NCI-H748 (cell line): ENCODE data around the gene TEX261.

Experiments
- DNase-seq: peaks from one replicate; lab custom pipeline; 2025; ENCODE audit not compliant: unreplicated experiment; lab: John Stamatoyannopoulos, UW

Gene TEX261

GRCh38 chr2:70959851-70960832, 34.5 kb downstream of the TEX261 start:
- DNase-seq = no peak

- DNase-seq = no peak
Observed at GRCh38 chr2:70959271-70959761, 35.4 kb downstream of the TEX261 start.

GRCh38 chr2:70958759-70959158, 35.9 kb downstream of the TEX261 start:
- DNase-seq = no peak

DNA sequence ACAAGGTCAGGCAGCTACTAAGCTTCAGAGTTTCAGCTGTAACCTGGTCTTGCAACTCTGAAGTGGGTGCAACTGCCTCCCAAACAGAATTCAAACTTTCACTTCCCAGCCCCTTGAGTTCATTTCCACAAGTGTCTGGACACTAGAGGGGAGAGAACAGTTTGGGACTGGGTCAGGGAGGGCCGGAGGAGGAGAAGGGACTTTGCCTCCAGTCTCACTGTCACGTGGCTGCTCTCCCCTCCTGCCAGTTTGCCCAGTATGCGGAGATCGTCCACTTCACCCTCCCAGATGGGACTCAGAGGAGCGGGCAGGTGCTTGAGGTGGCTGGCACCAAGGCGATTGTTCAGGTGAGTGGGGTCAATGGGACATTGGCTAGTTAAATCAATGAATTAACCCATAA, 36.9 kb downstream of the TEX261 start:
- no peak for DNase-seq

DNA sequence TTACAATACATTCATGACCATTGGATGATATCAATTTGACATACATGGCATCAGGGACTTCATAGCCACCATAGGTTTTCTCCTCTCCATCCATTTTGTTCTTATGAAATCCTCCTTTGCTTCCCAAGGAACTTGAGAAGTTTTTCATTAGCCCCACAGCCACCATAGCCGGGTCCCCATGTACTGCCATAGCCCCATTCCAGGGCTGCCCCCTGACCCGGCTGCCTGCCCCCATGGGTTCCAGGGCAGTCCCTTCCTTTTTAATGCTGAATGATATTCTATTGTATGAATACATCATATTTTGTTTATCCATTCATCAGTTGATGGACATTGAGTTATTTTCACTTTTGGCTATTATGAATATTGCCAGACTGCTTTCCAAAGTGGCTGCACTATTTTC, 38.5 kb downstream of the TEX261 start:
- DNase-seq = no peak

DNA sequence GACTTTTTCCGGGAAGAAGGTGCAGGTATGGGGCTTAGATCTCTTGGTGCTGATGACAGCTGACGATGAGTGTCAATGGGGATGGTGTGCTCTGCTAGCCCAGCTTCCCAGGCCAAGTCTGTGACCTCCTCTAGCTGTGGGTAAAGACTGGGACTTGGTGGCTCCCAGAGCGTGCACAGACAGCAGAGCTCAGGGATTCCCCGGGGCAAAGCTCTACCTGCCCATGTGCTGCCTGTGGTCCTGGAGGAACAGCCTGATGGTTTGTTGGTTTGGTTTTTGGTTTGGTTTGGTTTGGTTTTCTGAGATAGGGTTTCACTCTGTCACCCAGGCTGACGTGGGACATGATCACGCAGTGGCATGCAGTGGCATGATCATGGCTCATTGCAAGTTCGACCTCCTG, 39.8 kb downstream of the TEX261 start:
- DNase-seq = no peak

GRCh38 chr2:70949086-70949485, 45.6 kb downstream of the TEX261 start:
- no peak for DNase-seq

DNA sequence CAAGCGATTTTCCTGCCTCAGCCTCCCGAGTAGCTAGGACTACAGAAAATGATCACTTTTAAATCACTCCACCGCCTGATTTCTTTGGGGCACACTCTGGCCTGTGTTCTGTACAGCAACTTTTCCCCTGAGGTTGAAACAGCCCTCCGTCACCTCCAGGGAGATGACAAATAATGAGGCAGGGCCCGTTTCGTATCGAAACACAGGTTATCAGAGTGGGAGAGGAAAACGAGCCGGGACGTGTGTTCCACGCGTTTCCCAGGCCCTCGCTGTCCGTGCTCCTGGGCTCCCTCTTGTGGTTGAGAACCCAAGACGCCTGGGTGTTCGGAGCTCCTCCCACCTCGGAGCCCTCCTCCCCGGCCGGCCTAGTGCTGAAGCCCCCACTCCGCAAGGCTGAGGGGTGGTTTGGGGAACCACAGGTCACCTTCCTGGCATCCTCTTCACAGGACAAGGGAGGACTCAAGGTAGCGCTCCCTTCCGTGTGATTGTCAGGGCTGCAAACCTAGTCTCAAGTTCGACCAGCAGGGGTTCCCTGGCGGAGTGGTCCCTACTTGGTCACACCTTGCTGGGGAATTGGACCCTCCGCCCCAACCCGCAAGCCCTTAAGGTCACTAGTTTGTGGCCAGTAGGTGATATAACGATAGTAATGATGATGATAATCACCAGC, 46.2 kb downstream of the TEX261 start:
- DNase-seq = peak; percentile 57

- no peak for DNase-seq
Observed at GRCh38 chr2:70947556-70948184, 47.0 kb downstream of the TEX261 start.

GRCh38 chr2:70946832-70947442, 47.7 kb downstream of the TEX261 start:
- peak; percentile 52 for DNase-seq

DNA sequence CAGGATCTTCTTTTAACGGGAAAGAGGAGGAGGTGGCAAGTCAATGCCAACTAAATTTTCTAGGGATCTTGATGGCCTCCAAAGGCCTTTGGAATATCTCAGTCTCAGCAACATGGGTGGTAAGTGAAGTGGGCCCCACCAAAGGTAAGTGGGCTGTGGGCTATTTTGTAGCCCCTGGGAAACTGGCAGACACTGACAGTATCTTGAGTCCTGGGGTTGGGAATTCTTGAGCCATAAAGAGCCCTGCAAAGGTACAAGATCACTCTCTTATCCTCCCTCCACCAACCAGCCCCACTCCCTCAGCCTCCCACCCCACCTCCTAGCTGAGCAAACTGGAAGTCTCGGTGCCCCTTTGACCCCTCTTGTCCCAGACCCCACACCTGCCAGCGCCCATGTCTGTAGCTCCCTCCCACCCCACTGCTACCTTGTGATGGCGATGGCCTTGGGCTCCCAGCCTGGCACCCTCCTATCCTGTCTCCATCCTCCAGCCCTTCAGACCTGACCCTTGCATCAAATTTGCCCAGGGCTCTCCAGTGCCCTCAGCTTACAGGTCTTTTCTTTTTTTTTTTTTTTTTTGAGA, 50.5 kb downstream of the TEX261 start:
- DNase-seq = no peak

GRCh38 chr2:70943205-70943871, 51.3 kb downstream of the TEX261 start:
- DNase-seq = no peak

DNA sequence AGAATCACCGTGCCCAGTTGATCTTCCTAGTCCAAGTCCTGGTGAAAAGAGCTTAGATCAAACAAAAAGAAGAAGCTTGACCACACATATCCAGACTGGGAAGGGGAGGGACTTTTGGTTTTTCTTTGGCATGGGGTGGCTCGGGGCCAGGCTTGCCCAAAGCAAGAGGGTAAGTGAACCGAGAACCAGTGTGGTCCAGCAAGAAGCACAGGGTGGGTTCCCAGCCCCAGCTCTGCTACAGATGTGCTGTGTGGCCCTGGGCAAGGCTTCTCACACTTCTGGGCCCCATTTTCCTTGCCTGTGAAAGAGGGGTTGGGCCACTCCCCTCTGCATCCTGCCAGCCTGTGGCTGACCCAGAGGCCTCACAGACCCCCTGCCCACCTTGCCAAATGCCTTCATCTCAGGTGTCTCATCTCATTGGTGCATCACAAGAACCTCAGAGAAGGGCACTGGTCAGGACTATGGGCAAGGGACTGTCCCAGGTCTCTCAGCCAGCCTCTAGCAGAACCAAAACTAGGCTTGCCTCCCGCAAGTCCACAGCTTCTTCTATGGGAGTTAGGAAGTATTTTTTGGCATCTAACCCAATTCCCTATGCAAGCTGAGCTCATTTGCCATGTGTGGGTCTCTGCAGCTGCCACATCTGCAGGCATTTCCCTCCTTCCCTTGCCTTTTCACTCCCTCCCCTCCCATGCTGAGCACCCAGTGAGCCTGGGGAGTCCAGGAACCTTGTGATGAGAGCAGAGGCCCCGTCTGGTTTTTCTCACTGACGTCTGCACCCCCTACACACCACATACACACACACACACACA, 52.1 kb downstream of the TEX261 start:
- DNase-seq = no peak

GRCh38 chr2:70941701-70942100, 53.0 kb downstream of the TEX261 start:
- no peak for DNase-seq

DNA sequence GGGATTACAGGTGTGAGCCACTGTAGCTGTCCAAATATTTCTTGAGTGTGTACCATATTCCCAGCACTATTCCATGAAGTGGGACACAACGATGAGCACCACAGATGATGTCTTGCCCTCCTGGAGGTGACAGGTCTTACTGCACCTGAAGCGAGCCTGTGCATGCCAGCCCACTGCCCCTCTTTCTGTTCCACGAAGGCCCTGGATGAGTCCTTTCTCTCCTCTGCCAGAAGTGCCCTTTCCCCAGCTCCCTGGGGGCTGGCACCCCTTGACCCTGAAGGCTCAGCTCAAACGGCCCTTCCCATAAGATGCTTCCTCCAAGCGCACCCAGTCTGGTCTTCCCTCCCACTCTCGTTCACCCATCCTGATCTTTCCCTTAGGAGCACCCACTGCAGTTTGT, 53.5 kb downstream of the TEX261 start:
- DNase-seq = no peak

DNA sequence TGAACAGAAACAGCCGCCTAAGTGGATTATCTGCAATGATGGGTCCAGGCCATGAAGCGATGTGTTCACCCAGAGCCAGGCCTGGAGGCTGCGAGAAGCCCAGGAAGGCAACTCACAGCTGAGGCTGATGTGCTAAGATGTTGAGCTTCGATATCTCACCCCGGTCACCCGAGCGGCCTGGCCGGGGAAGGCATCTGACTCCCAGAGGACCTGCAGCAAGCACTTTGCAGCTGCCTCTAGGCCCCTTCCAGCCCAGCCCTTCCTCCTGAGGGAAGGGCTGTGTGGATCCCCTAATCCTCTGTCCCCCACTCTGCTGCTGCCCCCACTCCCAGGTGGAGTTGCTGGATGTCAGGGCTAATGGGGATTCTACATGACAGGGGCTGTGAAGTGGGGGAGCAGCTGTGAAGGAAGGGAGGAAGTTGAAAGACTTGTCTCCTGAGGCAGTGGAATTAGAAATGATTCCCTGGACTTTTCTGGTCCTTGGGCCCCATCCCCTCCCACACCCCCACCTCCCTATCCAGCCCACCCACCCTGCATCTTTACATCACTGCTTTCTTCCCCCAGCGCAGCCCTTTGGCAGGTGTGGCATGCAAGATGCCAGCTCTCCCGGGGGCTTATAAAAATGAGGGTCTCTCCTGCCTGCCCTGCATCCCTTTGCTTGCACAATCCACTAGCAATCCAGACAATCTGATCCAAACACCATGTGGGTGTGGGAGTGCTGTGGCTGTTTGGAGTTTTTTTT, 54.7 kb downstream of the TEX261 start:
- no peak for DNase-seq

- DNase-seq = no peak
Observed at GRCh38 chr2:70939001-70939838, 55.5 kb downstream of the TEX261 start.

GRCh38 chr2:70938586-70938950, 56.1 kb downstream of the TEX261 start:
- DNase-seq = no peak
